GM12878 (cell line): Measurements from ENCODE around the gene NKG7. TPM values are rescaled to one million over a fixed set of nuclear protein-coding genes. Genes with fewer than 3 reads are reported as not detected.
"Not testable (repeated sequence)": the region's sequence is repeated elsewhere in the genome, so short reads cannot be mapped to it uniquely, and the experiment has no call there.

Source experiments
- ATAC-seq: fragments of 200-7000 bp; cut with Tn5 transposase; 3 replicates; pipeline ENCODE4 v1.9.1; 2020; ENCODE audit warnings: mild to moderate bottlenecking, moderate library complexity
- BruUV-seq: library from RNA; stranded (reverse); fragments of 400-500 nt; replicated peaks from 2 replicates; lab custom pipeline; 2021; lab: Mats Ljungman, UMichigan
- CTCF ChIA-PET: fragments of 300-600 bp; sonication (Branson Sonifier 250); formaldehyde crosslinking; extraction: SDS; loops from one replicate; lab custom pipeline; 2021; ENCODE audit warnings: inconsistent platforms; lab: Yijun Ruan, JAX
- POLR2A ChIA-PET: fragments of 350-600 bp; formaldehyde crosslinking; extraction: SDS; loops from one replicate; lab custom pipeline; 2021; ENCODE audit warnings: inconsistent platforms; lab: Charles Lee
- RAD21 ChIA-PET: fragments of 300-600 bp; sonication (Branson Sonifier 250); formaldehyde crosslinking; loops from one replicate; lab custom pipeline; 2023; ENCODE audit warnings: antibody characterized with exemption; ENCODE audit not compliant: unreplicated experiment; lab: Charles Lee
- SMC1A ChIA-PET: fragments of 300-600 bp; sonication (Branson Sonifier 250); formaldehyde crosslinking; loops from one replicate; lab custom pipeline; 2023; ENCODE audit not compliant: unreplicated experiment, uncharacterized antibody; lab: Charles Lee
- DNase-seq: peaks from one replicate; pipeline ENCODE4 v3.0.0-alpha.2; 2011; ENCODE audit warnings: low read depth, low spot score
- FAIRE-seq: peaks from 3 replicates; lab custom pipeline; 2011; peaks lifted over from hg19 to GRCh38; lab: Jason Lieb, UNC
- H2AFZ ChIP-seq: 2 replicates; pipeline ENCODE4 v1.6.0; 2011; ENCODE audit warnings: low read depth, low read length, control low read depth; ENCODE audit not compliant: control insufficient read depth
- H3K27ac ChIP-seq: 2 replicates; pipeline ENCODE4 v1.5.1; 2011; ENCODE audit warnings: control low read depth; ENCODE audit not compliant: control insufficient read depth, insufficient read depth
- H3K27me3 ChIP-seq, 2 experiments: replicated peaks in 1 of 2; 2 replicates each; pipeline versions ENCODE4 v1.6.0 to v1.6.1; 2011; ENCODE audit warnings: low read length in 1 of 2; ENCODE audit not compliant: control insufficient read depth in 2 of 2, insufficient read depth in 2 of 2
- H3K36me3 ChIP-seq, 2 experiments: 2 replicates each; pipeline ENCODE4 v1.5.1; 2011; ENCODE audit warnings: low read length in 1 of 2; ENCODE audit not compliant: control insufficient read depth in 2 of 2, insufficient read depth in 2 of 2
- H3K4me1 ChIP-seq: 2 replicates; pipeline ENCODE4 v1.6.1; 2011; ENCODE audit warnings: mild to moderate bottlenecking, low read length, moderate library complexity, mixed read lengths; ENCODE audit not compliant: control insufficient read depth, insufficient read depth
- H3K4me2 ChIP-seq: 2 replicates; pipeline ENCODE4 v1.6.0; 2011; ENCODE audit warnings: control low read depth; ENCODE audit not compliant: control insufficient read depth, insufficient read depth
- H3K4me3 ChIP-seq: fragments of 200-600 bp; sonication (generic); 2 replicates; pipeline ENCODE4 v1.5.1; 2016
- H3K79me2 ChIP-seq: 2 replicates; pipeline ENCODE4 v1.6.0; 2011; ENCODE audit warnings: low read length; ENCODE audit not compliant: control insufficient read depth, insufficient read depth
- H3K9ac ChIP-seq: 2 replicates; pipeline ENCODE4 v1.8.0; 2011; ENCODE audit warnings: low read length, control low read depth, mixed read lengths; ENCODE audit not compliant: control insufficient read depth, insufficient read depth
- H3K9me3 ChIP-seq: replicated peaks from 3 replicates; pipeline ENCODE4 v1.5.1; 2011; ENCODE audit warnings: mild to moderate bottlenecking, low read length; ENCODE audit not compliant: control insufficient read depth, insufficient read depth
- H4K20me1 ChIP-seq: 2 replicates; pipeline ENCODE4 v1.6.0; 2011; ENCODE audit not compliant: control insufficient read depth, insufficient read depth
- BCL3 ChIP-seq: IDR thresholded peaks from 2 replicates; pipeline ENCODE4 v1.6.1; 2011; ENCODE audit warnings: borderline replicate concordance, low read depth, mild to moderate bottlenecking, moderate library complexity, low read length; ENCODE audit not compliant: insufficient read depth, poor library complexity, severe bottlenecking
- CBX5 ChIP-seq: sonication (generic); IDR thresholded peaks from 2 replicates; pipeline ENCODE4 v1.6.1; 2016; ENCODE audit warnings: low read depth, moderate library complexity, mild to moderate bottlenecking, inconsistent platforms
- HCFC1 ChIP-seq: fragments of 150-350 bp; IDR thresholded peaks from 2 replicates; pipeline ENCODE4 v1.6.1; 2014; ENCODE audit warnings: low read length
- HDAC2 ChIP-seq: fragments of 200-600 bp; sonication (generic); IDR thresholded peaks from 2 replicates; pipeline ENCODE4 v1.6.1; 2017
- IRF4 ChIP-seq: IDR thresholded peaks from 2 replicates; pipeline ENCODE4 v1.6.1; 2011; ENCODE audit warnings: low read depth, low read length
- KDM1A ChIP-seq: fragments of 200-600 bp; sonication (generic); IDR thresholded peaks from 2 replicates; pipeline ENCODE4 v1.6.1; 2016; ENCODE audit warnings: borderline replicate concordance
- MXI1 ChIP-seq: fragments of 150-350 bp; IDR thresholded peaks from 2 replicates; pipeline ENCODE4 v1.6.1; 2011; ENCODE audit warnings: low read depth, mild to moderate bottlenecking, inconsistent platforms, low read length, improper control_type of control experiment
- POU2F2 ChIP-seq: IDR thresholded peaks from 3 replicates; pipeline ENCODE4 v1.6.1; 2011; ENCODE audit warnings: low read depth, mild to moderate bottlenecking, low read length, borderline replicate concordance
- SPI1 ChIP-seq: IDR thresholded peaks from 2 replicates; pipeline ENCODE4 v1.6.1; 2011; ENCODE audit warnings: low read depth, mild to moderate bottlenecking, low read length, moderate library complexity, borderline replicate concordance; ENCODE audit not compliant: insufficient read depth
- ZNF207 ChIP-seq: fragments of 450-650 bp; IDR thresholded peaks from 2 replicates; pipeline ENCODE4 v1.6.1; 2014; ENCODE audit warnings: antibody characterized with exemption, mild to moderate bottlenecking, borderline replicate concordance
- WGBS: methylation state at CpG from one replicate; pipeline ENCODE4 v1.1.6; 2016; ENCODE audit warnings: low lambda C conversion rate; ENCODE audit not compliant: insufficient replicate concordance, insufficient coverage; ENCODE audit errors: missing lambda C conversion rate; 5-methylcytosine and 5-hydroxymethylcytosine counted together
- in situ Hi-C: fragments of 300-500 bp; cut with MboI; formaldehyde crosslinking; loops from 9 replicates; pipeline ENCODE4 v1.14.3; 2018; ENCODE audit warnings: mixed read lengths
- intact Hi-C: fragments of 100-400 bp; cut with micrococcal nuclease; formaldehyde crosslinking; loops from one replicate; pipeline ENCODE4 v1.14.2; 2022; ENCODE audit not compliant: unreplicated experiment
- polyA plus RNA-seq, 11 experiments: library from polyadenylated mRNA; depleted of rRNA in 4 of 11; unstranded in 6 of 11; stranded (reverse) in 5 of 11; fragments of >200 nt; fragmentation: Nextera tagmentation in 4 of 11; fragmentation: Illumina TruSeq in 1 of 11; extraction: Ambion mirVana in 4 of 11; extraction: Trizol in 1 of 11; gene quantifications; 1 replicate in 1 of 11; 2 replicates in 10 of 11; pipeline versions ENCODE4 v1.2.1 to v1.2.3, GENCODE V29; 2011 to 2016; ENCODE audit warnings: inconsistent platforms in 2 of 11, missing spikeins in 2 of 11, low read depth in 1 of 11
- total RNA-seq, 4 experiments: library from RNA; depleted of rRNA in 3 of 4; stranded (reverse); fragments of >200 nt in 3 of 4; fragmentation: Illumina TruSeq in 1 of 4; extraction: Trizol in 1 of 4; gene quantifications; 2 replicates each; pipeline versions ENCODE4 v1.2.1 to v1.2.3, GENCODE V29; 2013 to 2021

NKG7 gene
- total and polyA plus RNA-seq, 10 of the 15 experiments (the other 5 are each of a cell fraction or from before 2014, with no cell fraction given): 10.0 to 48.7 (median 22.3) TPM

GRCh38 chr19:51422053-51422448 is 49.6 kb upstream of the NKG7 start (continued):
- TF ChIP-seq HDAC2: no peak
- 0 out of 2 replicates have a peak, but pooled peaks have one; percentile 27 for TF ChIP-seq HCFC1
- TF ChIP-seq IRF4: 0 out of 2 replicates have a peak, but pooled peaks have one; percentile 41
- TF ChIP-seq CBX5: no peak

DNA sequence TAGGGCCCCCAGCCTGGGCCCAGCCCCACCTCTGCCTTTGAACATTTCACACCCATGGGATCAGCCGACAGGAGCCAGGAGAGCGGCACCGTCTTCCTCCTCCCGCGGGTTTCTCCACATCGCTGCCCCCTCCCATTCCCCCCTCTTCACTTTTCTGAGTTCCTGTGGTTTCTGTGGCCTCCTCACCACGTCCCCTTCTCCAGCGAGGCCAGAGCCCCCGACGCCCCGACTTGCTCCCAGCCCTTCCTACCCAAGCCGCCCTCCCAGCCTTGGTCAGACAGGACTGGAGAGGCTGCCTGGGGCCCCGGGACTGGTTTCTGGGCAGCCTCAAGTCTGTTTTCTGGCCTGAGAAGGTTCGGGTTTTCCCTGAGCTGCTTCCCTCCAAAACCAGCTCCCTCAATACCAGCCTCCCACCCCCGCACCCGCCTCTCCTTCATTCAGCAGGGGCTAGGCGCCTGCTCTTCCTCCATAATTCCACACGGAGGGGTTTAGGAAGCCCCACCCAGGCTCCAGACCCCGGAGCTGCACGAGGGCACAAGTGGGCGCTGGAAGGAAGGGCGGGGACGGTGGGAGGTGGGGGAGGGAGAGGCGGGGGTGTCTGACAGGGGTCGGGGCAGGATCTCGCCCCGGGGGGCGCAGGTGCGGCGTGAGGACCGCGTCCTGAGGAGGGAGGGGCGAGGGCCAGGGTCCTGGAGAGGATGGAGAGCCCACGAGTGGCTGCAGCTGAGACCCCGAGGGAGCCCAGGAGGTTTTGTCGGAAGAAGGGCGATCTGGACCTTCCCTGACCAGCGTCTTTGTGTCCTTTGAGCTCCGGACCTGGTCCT is 49.0 kb upstream of the NKG7 start:
- CTCF ChIA-PET: interaction anchor here (0.5 to 9.7 kb wide), 23 partner anchors 9 to 248 kb away, joined by 3 to 142 read pairs (median 4); no protein-coding TSS in a partner anchor
- BruUV-seq: no TSS peak
- H3K79me2 ChIP-seq: no peaks in the 10 kb centered on the region
- no peaks in the 10 kb centered on the region; a peak in 1 of 4 replicates for H3K27me3 ChIP-seq
- no peaks in the 10 kb centered on the region for H3K36me3 ChIP-seq
- no peak for FAIRE-seq
- no peak overlapping the region for H3K27ac ChIP-seq
- H3K4me1 ChIP-seq: peaks cover 12% of the 10 kb centered on the region
- H3K4me2 ChIP-seq: no peak overlapping the region
- no peak for ATAC-seq
- RAD21 ChIA-PET: interaction anchor here (1.5 to 5.8 kb wide), 6 partner anchors 15 to 356 kb away, joined by 4 to 30 read pairs (median 9); no protein-coding TSS in a partner anchor
- H2AFZ ChIP-seq: no peak overlapping the region
- 9% methylated on average over 27 of the region's 39 CpGs for WGBS
- no peak overlapping the region for H3K4me3 ChIP-seq
- SMC1A ChIA-PET: interaction anchor here (0.5 to 1.6 kb wide), 7 partner anchors 12 to 238 kb away, joined by 3 to 6 read pairs (median 3); no protein-coding TSS in a partner anchor
- TF ChIP-seq POU2F2 (no peak), KDM1A (no peak), MXI1 (no peak), ZNF207 (no peak), BCL3 (no peak), SPI1 (0 out of 2 replicates have a peak, but pooled peaks have one; percentile 28)
- no peak for DNase-seq
- intact Hi-C loops (loop anchor here (1.0 to 5.0 kb wide), 2 partner anchors 96 to 236 kb away; no protein-coding TSS in a partner anchor), in situ Hi-C loops (no loop called here)
- no peaks in the 10 kb centered on the region for H4K20me1 ChIP-seq
- H3K9me3 ChIP-seq: no peaks in the 10 kb centered on the region
- POLR2A ChIA-PET: interaction anchor here (0.5 to 0.9 kb wide), 2 partner anchors 20 to 21 kb away, joined by 4 to 5 read pairs; no protein-coding TSS in a partner anchor
- H3K9ac ChIP-seq: no peak overlapping the region

- SMC1A ChIA-PET: interaction anchor here (0.6 to 1.6 kb wide), 4 partner anchors 11 to 236 kb away, joined by 3 to 6 read pairs (median 4); no protein-coding TSS in a partner anchor
- FAIRE-seq, H3K79me2 ChIP-seq, DNase-seq, H3K36me3 ChIP-seq, BruUV-seq, H3K9ac ChIP-seq, H3K9me3 ChIP-seq, H2AFZ ChIP-seq, H3K27me3 ChIP-seq, in situ Hi-C loops, H3K4me2 ChIP-seq, H3K4me3 ChIP-seq, H4K20me1 ChIP-seq, H3K27ac ChIP-seq, ATAC-seq: not testable (repeated sequence)
- CTCF ChIA-PET: interaction anchor here (0.6 to 9.7 kb wide), 12 partner anchors 12 to 241 kb away, joined by 3 to 142 read pairs (median 8); no protein-coding TSS in a partner anchor
- 59% methylated on average over 11 of the region's 11 CpGs for WGBS
- intact Hi-C loops: loop anchor here (5.0 kb wide), 1 partner anchor 97 kb away; no protein-coding TSS in a partner anchor
- POLR2A ChIA-PET: interaction anchor here (0.7 to 0.9 kb wide), 2 partner anchors 22 to 24 kb away, joined by 4 to 5 read pairs; no protein-coding TSS in a partner anchor
- peaks cover 16% of the 10 kb centered on the region for H3K4me1 ChIP-seq
- RAD21 ChIA-PET: interaction anchor here (0.7 to 5.8 kb wide), 8 partner anchors 16 to 357 kb away, joined by 3 to 30 read pairs (median 8); no protein-coding TSS in a partner anchor
Observed at GRCh38 chr19:51420511-51420910, 48.1 kb upstream of the NKG7 start.
